Cardiac muscle cell (in vitro differentiated cells and primary cell): ENCODE results near the gene CUL9. TPM values are rescaled to one million over a fixed set of nuclear protein-coding genes. Genes with fewer than 3 reads are reported as not detected.
A peak's percentile ranks its signal among the peaks of the same experiment; 100 is the strongest.

ENCODE experiments used
- DNase-seq, 2 donors: peaks; one replicate each; pipeline versions ENCODE4 v3.0.0 to v3.0.0-alpha.2; 2010 to 2017; ENCODE audit warnings: low read depth in 1 of 2, low spot score in 1 of 2
- H3K27ac ChIP-seq: fragments of 200-600 bp; sonication (generic); 2 replicates; pipeline ENCODE4 v1.5.1; 2016
- H3K27me3 ChIP-seq: fragments of 200-600 bp; sonication (generic); 2 replicates; pipeline ENCODE4 v1.6.0; 2016; ENCODE audit warnings: control low read depth
- H3K36me3 ChIP-seq: fragments of 200-600 bp; sonication (generic); 2 replicates; pipeline ENCODE4 v1.5.1; 2016; ENCODE audit warnings: control low read depth
- H3K4me1 ChIP-seq: fragments of 200-600 bp; sonication (generic); 2 replicates; pipeline ENCODE4 v1.8.1; 2017; ENCODE audit warnings: low read depth, mild to moderate bottlenecking, mixed run types
- H3K4me3 ChIP-seq: fragments of 200-600 bp; sonication (generic); 2 replicates; pipeline ENCODE4 v1.5.1; 2016; ENCODE audit warnings: mild to moderate bottlenecking
- H3K9me3 ChIP-seq: fragments of 200-600 bp; sonication (generic); 2 replicates; pipeline ENCODE4 v1.5.1; 2017; ENCODE audit warnings: low read depth, mild to moderate bottlenecking, control low read depth
- polyA plus RNA-seq: library from polyadenylated mRNA; unstranded; fragments of >200 nt; fragmentation: Nextera tagmentation; extraction: Ambion mirVana; gene quantifications from 2 replicates; pipeline ENCODE4 v1.2.1, GENCODE V29; 2016
- total RNA-seq: library from RNA; depleted of rRNA; stranded (reverse); fragments of >200 nt; gene quantifications from 2 replicates; pipeline ENCODE4 v1.2.3, GENCODE V29; 2016
- TF ChIP-seq, protein P1 (sequence below): IDR thresholded peaks from 2 replicates; pipeline ENCODE4 v1.5.1; 2012; ENCODE audit warnings: low read depth, mild to moderate bottlenecking, low read length

CUL9 gene
- total and polyA plus RNA-seq, 2 experiments from 2014 or later = 29.0 to 76.0 TPM

DNA sequence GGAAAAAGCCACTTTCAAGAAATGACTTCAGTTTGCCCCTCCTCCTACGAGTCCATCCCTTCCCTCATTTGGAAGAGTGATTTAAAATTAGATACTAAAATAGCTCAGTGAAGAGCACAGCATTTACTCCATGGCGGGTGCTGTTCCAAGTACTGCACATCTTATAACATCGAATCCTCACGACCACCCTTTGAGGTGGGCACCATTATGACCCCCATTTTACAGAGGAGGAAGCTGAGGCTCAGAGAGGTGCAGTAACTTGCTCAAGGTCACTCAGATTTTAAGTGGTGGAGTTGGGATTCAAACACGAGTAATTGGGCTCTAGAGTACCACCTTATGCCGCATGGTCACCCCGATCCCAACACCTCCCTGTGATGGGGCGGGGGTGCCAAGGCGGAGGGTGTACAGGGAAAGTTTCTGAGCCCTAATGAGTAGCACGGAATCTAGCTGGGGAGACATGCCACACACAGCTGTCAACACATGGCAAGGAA lies 86.8 kb downstream of the CUL9 start:
- H3K9me3 ChIP-seq = no peaks in the 10 kb centered on the region
- no peaks in the 10 kb centered on the region for H3K36me3 ChIP-seq
- H3K4me1 ChIP-seq = peaks cover 34% of the 10 kb centered on the region
- H3K27me3 ChIP-seq = peaks cover 2% of the 10 kb centered on the region
- H3K27ac ChIP-seq = no peak overlapping the region
- no peak overlapping the region for H3K4me3 ChIP-seq
- no peak for DNase-seq
- TF ChIP-seq, protein P1, sequence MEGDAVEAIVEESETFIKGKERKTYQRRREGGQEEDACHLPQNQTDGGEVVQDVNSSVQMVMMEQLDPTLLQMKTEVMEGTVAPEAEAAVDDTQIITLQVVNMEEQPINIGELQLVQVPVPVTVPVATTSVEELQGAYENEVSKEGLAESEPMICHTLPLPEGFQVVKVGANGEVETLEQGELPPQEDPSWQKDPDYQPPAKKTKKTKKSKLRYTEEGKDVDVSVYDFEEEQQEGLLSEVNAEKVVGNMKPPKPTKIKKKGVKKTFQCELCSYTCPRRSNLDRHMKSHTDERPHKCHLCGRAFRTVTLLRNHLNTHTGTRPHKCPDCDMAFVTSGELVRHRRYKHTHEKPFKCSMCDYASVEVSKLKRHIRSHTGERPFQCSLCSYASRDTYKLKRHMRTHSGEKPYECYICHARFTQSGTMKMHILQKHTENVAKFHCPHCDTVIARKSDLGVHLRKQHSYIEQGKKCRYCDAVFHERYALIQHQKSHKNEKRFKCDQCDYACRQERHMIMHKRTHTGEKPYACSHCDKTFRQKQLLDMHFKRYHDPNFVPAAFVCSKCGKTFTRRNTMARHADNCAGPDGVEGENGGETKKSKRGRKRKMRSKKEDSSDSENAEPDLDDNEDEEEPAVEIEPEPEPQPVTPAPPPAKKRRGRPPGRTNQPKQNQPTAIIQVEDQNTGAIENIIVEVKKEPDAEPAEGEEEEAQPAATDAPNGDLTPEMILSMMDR = no peak

DNA sequence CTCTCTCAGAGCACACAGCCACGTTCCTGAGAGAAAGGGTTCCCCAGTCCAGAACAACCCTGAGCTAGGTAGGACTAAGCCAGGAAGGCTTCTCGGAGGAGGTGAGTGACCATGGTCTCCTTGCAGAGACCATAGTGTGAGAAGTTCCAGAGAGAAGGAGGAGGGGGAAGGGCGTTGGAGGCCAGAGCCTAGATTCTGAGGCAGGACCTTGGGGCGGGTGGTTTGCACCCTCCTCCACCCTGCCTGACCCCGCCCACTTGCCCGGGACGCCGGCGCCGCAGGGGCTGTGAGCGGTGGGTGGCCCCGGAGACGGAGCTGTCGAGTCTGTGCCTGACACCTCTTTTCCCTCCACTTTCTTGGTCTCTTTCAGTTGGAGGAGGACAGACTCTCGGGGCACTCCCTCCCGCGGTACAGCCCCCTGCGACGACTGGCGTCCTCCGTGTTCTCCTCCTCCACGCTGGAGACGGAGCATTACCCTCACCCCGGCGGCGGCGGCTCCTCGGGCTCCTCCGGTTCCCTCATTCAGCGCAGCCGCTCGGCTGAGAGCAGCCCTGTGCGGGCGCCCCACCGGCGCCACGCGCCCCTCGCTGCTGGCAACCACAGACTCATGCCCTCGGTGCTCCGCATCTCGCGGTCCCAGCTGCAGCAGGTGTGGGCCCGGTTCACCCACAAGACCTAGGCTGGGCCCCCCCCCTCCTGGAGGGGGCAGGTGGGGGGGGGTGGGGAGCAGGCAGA lies 87.4 kb downstream of the CUL9 start:
- no peak overlapping the region for H3K4me3 ChIP-seq
- no peak for DNase-seq
- no peaks in the 10 kb centered on the region for H3K36me3 ChIP-seq

DNA sequence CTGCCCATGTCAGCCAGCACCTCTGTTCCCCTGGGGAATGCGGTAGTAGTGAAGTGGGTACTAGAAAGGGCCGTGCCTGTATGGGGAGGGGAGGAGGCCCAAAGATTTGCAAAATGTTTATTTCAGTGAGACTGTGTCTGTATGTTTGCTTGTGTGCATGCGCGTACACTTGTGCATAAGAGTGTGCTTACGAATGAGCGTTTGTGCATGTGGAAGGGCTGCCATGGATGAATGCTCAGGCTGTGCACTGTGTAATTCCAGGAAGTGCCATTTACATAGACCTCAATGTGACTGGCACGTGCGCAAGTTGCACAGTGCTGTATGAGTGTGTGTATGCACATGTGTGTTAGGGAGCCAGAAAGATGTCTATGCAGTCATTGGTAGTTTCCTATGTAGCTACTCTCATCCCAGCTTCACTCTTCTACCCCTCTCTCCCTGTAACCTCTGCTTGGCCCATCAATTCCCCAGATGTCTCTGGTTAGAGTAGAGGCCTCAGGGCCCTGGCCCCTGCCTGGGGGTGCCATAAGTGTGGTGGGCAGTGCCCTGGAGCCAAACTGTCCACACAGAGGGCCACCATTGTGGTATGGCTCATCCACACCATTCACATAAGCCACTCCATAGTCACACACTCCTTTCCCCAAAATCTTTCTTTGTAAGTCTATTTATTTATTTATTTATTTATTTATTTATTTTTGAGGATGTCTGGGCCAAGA lies 89.3 kb downstream of the CUL9 start:
- Histone ChIP-seq H3K4me3 (no peak overlapping the region), H3K9me3 (no peaks in the 10 kb centered on the region), H3K36me3 (no peaks in the 10 kb centered on the region), H3K4me1 (peaks cover 34% of the 10 kb centered on the region), H3K27ac (no peak overlapping the region), H3K27me3 (peaks cover 26% of the 10 kb centered on the region)
- TF ChIP-seq, protein P1 = no peak
- DNase-seq = no peak

More for the DNA sequence above, 87.4 kb downstream of the CUL9 start:
- no peaks in the 10 kb centered on the region for H3K9me3 ChIP-seq
- H3K27me3 ChIP-seq = peaks cover 7% of the 10 kb centered on the region
- H3K4me1 ChIP-seq = peaks cover 34% of the 10 kb centered on the region
- H3K27ac ChIP-seq = peak overlapping the region; percentile 27
- TF ChIP-seq, protein P1 = no peak

DNA sequence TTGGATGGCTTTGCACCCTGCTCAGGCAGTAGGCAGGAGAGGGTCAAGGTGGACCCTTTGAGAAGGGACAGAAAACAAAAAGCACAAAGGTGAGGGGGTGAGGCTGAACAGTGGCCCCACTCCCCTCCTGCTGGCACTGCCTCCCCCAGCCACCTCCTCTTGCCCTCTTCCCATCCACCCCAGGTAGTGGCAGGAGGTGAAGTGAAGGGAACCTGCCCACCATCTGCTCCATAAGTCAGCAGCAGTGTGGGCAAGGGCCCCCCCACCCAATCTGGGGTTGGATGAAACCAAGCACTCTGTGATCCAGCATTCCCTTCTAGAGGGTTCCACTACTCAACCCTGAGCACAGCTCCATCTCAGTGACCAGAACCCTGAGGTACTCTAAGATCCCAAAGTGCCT lies 89.9 kb downstream of the CUL9 start:
- H3K4me1 ChIP-seq = peaks cover 34% of the 10 kb centered on the region
- DNase-seq = no peak
- peaks cover 30% of the 10 kb centered on the region for H3K27me3 ChIP-seq
- no peak overlapping the region for H3K27ac ChIP-seq
- H3K36me3 ChIP-seq = no peaks in the 10 kb centered on the region
- H3K4me3 ChIP-seq = no peak overlapping the region
- no peaks in the 10 kb centered on the region for H3K9me3 ChIP-seq
- TF ChIP-seq, protein P1 = no peak

DNA sequence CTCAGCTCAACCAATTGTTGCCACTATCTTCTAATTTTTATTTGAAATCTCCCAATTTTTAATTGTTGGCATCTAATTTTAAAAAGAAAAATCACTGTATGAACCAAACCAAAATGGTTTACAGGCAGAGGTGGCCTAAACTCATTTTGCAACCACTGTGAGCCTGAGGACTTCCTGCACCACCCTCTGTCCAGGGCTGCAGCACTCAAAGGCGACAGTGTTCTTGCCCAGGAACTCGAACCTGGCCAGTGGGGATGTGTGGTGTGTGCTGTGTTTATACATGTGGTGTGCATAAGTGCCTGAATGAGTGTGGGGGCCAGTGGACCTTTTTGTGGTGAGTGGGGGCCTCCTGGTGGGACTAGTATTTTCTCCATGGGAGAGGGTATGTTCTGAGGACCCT lies 91.7 kb downstream of the CUL9 start:
- Histone ChIP-seq H3K36me3 (no peaks in the 10 kb centered on the region), H3K4me3 (no peak overlapping the region), H3K27ac (no peak overlapping the region), H3K4me1 (peaks cover 21% of the 10 kb centered on the region), H3K9me3 (no peaks in the 10 kb centered on the region), H3K27me3 (peaks cover 30% of the 10 kb centered on the region)
- TF ChIP-seq, protein P1 = no peak
- no peak for DNase-seq

Other genes starting within 250 kb of the CUL9 start
- 0.21 and 0.25 TPM in 2 replicates for gene GNMT, start 221.4 kb upstream of the CUL9 start, total RNA-seq
- gene GNMT, start 221.4 kb upstream of the CUL9 start, polyA plus RNA-seq = 0.21 and 1.3 TPM in 2 replicates
- 40.9 and 52.0 TPM in 2 replicates for gene PEX6, start 203.0 kb upstream of the CUL9 start, total RNA-seq
- gene PEX6, start 203.0 kb upstream of the CUL9 start, polyA plus RNA-seq = 21.3 and 29.7 TPM in 2 replicates
- gene PPP2R5D, start 197.6 kb upstream of the CUL9 start, total RNA-seq = 58.2 and 70.0 TPM in 2 replicates
- gene PPP2R5D, start 197.6 kb upstream of the CUL9 start, polyA plus RNA-seq = 48.8 and 74.4 TPM in 2 replicates
- gene MEA1, start 168.2 kb upstream of the CUL9 start, total RNA-seq = 98.8 and 125 TPM in 2 replicates
- gene MEA1, start 168.2 kb upstream of the CUL9 start, polyA plus RNA-seq = 173 and 227 TPM in 2 replicates
- 264 and 334 TPM in 2 replicates for gene KLHDC3, start 167.9 kb upstream of the CUL9 start, total RNA-seq
- 343 and 472 TPM in 2 replicates for gene KLHDC3, start 167.9 kb upstream of the CUL9 start, polyA plus RNA-seq
- gene RRP36, start 160.6 kb upstream of the CUL9 start, total RNA-seq = 67.3 and 108 TPM in 2 replicates
- 63.8 and 77.1 TPM in 2 replicates for gene RRP36, start 160.6 kb upstream of the CUL9 start, polyA plus RNA-seq
- 43.5 and 65.8 TPM in 2 replicates for gene CUL7, start 128.3 kb upstream of the CUL9 start, total RNA-seq
- 33.1 and 44.9 TPM in 2 replicates for gene CUL7, start 128.3 kb upstream of the CUL9 start, polyA plus RNA-seq
- gene MRPL2, start 122.8 kb upstream of the CUL9 start, total RNA-seq = 49.1 and 76.8 TPM in 2 replicates
- 148 and 188 TPM in 2 replicates for gene MRPL2, start 122.8 kb upstream of the CUL9 start, polyA plus RNA-seq
- gene KLC4, start 122.6 kb upstream of the CUL9 start, total RNA-seq = 44.3 and 57.2 TPM in 2 replicates
- 38.4 and 60.5 TPM in 2 replicates for gene KLC4, start 122.6 kb upstream of the CUL9 start, polyA plus RNA-seq
- 103 and 115 TPM in 2 replicates for gene PTK7, start 105.9 kb upstream of the CUL9 start, total RNA-seq
- 75.8 and 88.0 TPM in 2 replicates for gene PTK7, start 105.9 kb upstream of the CUL9 start, polyA plus RNA-seq
- gene SRF, start 10.9 kb upstream of the CUL9 start, total RNA-seq = 72.1 and 76.8 TPM in 2 replicates
- 9.7 and 10.2 TPM in 2 replicates for gene SRF, start 10.9 kb upstream of the CUL9 start, polyA plus RNA-seq
- gene DNPH1, start 47.3 kb downstream of the CUL9 start, total RNA-seq = 111 and 176 TPM in 2 replicates
- gene DNPH1, start 47.3 kb downstream of the CUL9 start, polyA plus RNA-seq = 138 and 209 TPM in 2 replicates
- 0.60 and 1.0 TPM in 2 replicates for gene TTBK1, start 61.3 kb downstream of the CUL9 start, total RNA-seq
- gene TTBK1, start 61.3 kb downstream of the CUL9 start, polyA plus RNA-seq = 0.15 and 0.17 TPM in 2 replicates
- not detected in 2 replicates for gene SLC22A7, start 116.1 kb downstream of the CUL9 start, total RNA-seq
- gene SLC22A7, start 116.1 kb downstream of the CUL9 start, polyA plus RNA-seq = 0.51 TPM in 1 of 2 replicates, not detected in the other
- gene CRIP3, start 126.6 kb downstream of the CUL9 start, total RNA-seq = 1.4 and 5.2 TPM in 2 replicates
- 3.6 and 3.8 TPM in 2 replicates for gene CRIP3, start 126.6 kb downstream of the CUL9 start, polyA plus RNA-seq
- gene ZNF318, start 187.5 kb downstream of the CUL9 start, total RNA-seq = 14.8 and 27.2 TPM in 2 replicates
- gene ZNF318, start 187.5 kb downstream of the CUL9 start, polyA plus RNA-seq = 16.2 and 22.9 TPM in 2 replicates
- gene ABCC10, start 245.3 kb downstream of the CUL9 start, total RNA-seq = 19.8 and 25.6 TPM in 2 replicates
- gene ABCC10, start 245.3 kb downstream of the CUL9 start, polyA plus RNA-seq = 20.6 and 29.4 TPM in 2 replicates